ENCODE results near the gene FSD2.
"Not testable (repeated sequence)": the region's sequence is repeated elsewhere in the genome, so short reads cannot be mapped to it uniquely, and the experiment has no call there.

FSD2 gene

GRCh38 chr15:82730022-82730530 lies 75.8 kb downstream of the FSD2 start:
- DNase-seq: no peak

- DNase-seq: no peak
These were observed 79.1 kb downstream of the FSD2 start for GRCh38 chr15:82726816-82727215.

- no peak for DNase-seq
These were observed 90.9 kb downstream of the FSD2 start for GRCh38 chr15:82715003-82715402.

- no peak for DNase-seq
These were observed 91.9 kb downstream of the FSD2 start for GRCh38 chr15:82714016-82714415.

GRCh38 chr15:82712036-82712435 lies 93.8 kb downstream of the FSD2 start:
- DNase-seq: no peak

- no peak for DNase-seq
These were observed 94.9 kb downstream of the FSD2 start for GRCh38 chr15:82710926-82711490.

- DNase-seq: no peak
These were observed 95.7 kb downstream of the FSD2 start for GRCh38 chr15:82710208-82710555.

GRCh38 chr15:82709421-82710207 lies 96.3 kb downstream of the FSD2 start, which contains the start of gene AP3B2:
Gene AP3B2 (minus strand): TSS chr15:82709875. CDS start chr15:82709706, 169 bp downstream.
- peak; percentile 71 for DNase-seq

GRCh38 chr15:82709081-82709420 lies 96.8 kb downstream of the FSD2 start:
- DNase-seq: no peak

GRCh38 chr15:82705856-82706255 lies 100.0 kb downstream of the FSD2 start:
- DNase-seq: not testable (repeated sequence)

All from NCI-H1694 treated with DMSO at 0.1 percent for 48 hours (cell line).